Spleen (tissue), 11 donors: ENCODE measurements around the gene AKAP6. TPM values are rescaled to one million over a fixed set of nuclear protein-coding genes. Genes with fewer than 3 reads are reported as not detected.

Experiments
- DNase-seq: peaks from one replicate; pipeline ENCODE4 v3.0.0-alpha.2; 2020
- H3K27ac ChIP-seq, 8 donors: fragments of 200-600 bp; sonication (generic) in 7 of 8; 1 replicate in 4 of 8; 2 replicates in 4 of 8; pipeline versions ENCODE4 v1.5.0 to v1.8.0; 2016 to 2021; ENCODE audit warnings: inconsistent platforms in 4 of 8, mild to moderate bottlenecking in 4 of 8, moderate library complexity in 1 of 8
- H3K27me3 ChIP-seq, 7 donors: fragments of 200-600 bp; sonication (generic) in 6 of 7; replicated peaks in 1 of 7; 1 replicate in 4 of 7; 2 replicates in 3 of 7; pipeline versions ENCODE4 v1.5.0 to v1.8.0; 2016 to 2021; ENCODE audit warnings: inconsistent platforms in 3 of 7, mild to moderate bottlenecking in 1 of 7
- H3K36me3 ChIP-seq, 6 donors: fragments of 200-600 bp; sonication (generic) in 5 of 6; 1 replicate in 4 of 6; 2 replicates in 2 of 6; pipeline versions ENCODE4 v1.5.0 to v1.8.0; 2016 to 2021; ENCODE audit warnings: inconsistent platforms in 2 of 6
- H3K4me1 ChIP-seq, 6 donors: fragments of 200-600 bp; sonication (generic) in 5 of 6; 1 replicate in 3 of 6; 2 replicates in 3 of 6; pipeline versions ENCODE4 v1.5.0 to v1.8.0; 2016 to 2021; ENCODE audit warnings: inconsistent platforms in 3 of 6
- H3K4me3 ChIP-seq, 8 donors: fragments of 200-600 bp; sonication (generic) in 7 of 8; 1 replicate in 4 of 8; 2 replicates in 4 of 8; pipeline versions ENCODE4 v1.5.0 to v1.8.0; 2016 to 2021; ENCODE audit warnings: inconsistent platforms in 4 of 8, mild to moderate bottlenecking in 4 of 8, moderate library complexity in 2 of 8
- H3K9me3 ChIP-seq, 8 donors: fragments of 200-600 bp; sonication (generic) in 7 of 8; 1 replicate in 4 of 8; 2 replicates in 4 of 8; pipeline versions ENCODE4 v1.5.0 to v1.8.0; 2016 to 2021; ENCODE audit warnings: inconsistent platforms in 4 of 8
- POLR2A ChIP-seq, 3 donors: fragments of 450-650 bp; IDR thresholded peaks; one replicate each; pipeline ENCODE4 v1.5.1; 2017; ENCODE audit warnings: antibody characterized with exemption in 3 of 3, mild to moderate bottlenecking in 1 of 3
- POLR2AphosphoS5 ChIP-seq, 3 donors: sonication (generic); formaldehyde crosslinking; IDR thresholded peaks; one replicate each; pipeline ENCODE4 v1.5.1; 2017; ENCODE audit warnings: antibody characterized with exemption in 3 of 3
- WGBS, 5 donors: extraction: QIAGEN DNeasy Blood & Tissue Kit in 3 of 5; methylation state at CpG; one replicate each; pipeline versions ENCODE4 v1.1.5 to v1.1.7; 2013 to 2018; 5-methylcytosine and 5-hydroxymethylcytosine counted together
- intact Hi-C: fragments of 100-400 bp; cut with DNase I; formaldehyde crosslinking; loops from one replicate; pipeline ENCODE4 v1.15.0; 2023; ENCODE audit warnings: low total_unique reads
- polyA plus RNA-seq, 3 donors: library from polyadenylated mRNA; stranded (reverse); fragments of 200-250 nt; gene quantifications; one replicate each; pipeline ENCODE4 v1.2.1, GENCODE V29; 2013
- total RNA-seq, 7 donors: library from RNA; depleted of rRNA in 3 of 7; stranded (reverse); fragments of >200 nt in 3 of 7; fragmentation: NEBNext Ultra II Directional in 4 of 7; extraction: Animal tissue kit (Norgen Biotek cat#: 25700) in 4 of 7; gene quantifications; one replicate each; pipeline versions ENCODE4 v1.1.0 to v1.2.1, GENCODE V29; 2016 to 2021
- TF ChIP-seq, protein P1 (sequence below), 11 experiments: fragments of 200-600 bp in 7 of 11; fragments of 450-650 bp in 4 of 11; sonication (generic) in 4 of 11; IDR thresholded peaks in 8 of 11; conservative IDR thresholded peaks in 3 of 11; 1 replicate in 7 of 11; 2 replicates in 4 of 11; pipeline versions ENCODE4 v1.4.0 to v1.8.0; 2016 to 2021; ENCODE audit warnings: antibody characterized with exemption in 11 of 11, inconsistent platforms in 4 of 11, mild to moderate bottlenecking in 1 of 11
- donor health status: healthy with polysubstance abuse.
- donor health status: DM: no; HTN: no; CAD: no; lungs with moderate emphysema.
- donor health status: DM: no; HTN: no; CAD: no.
- donor health status: Bipolar disorder and iron deficiency.
- donor health status: healthy.
- donor health status: DM: no; HTN: no; CAD: no.
- donor health status: DM: yes; HTN: yes; CAD: no.

Gene AKAP6
- total and polyA plus RNA-seq, 10 donors = 0.20 to 12.1 (median 4.8) TPM

GRCh38 chr14:32625211-32625610 lies 296.1 kb downstream of the AKAP6 start:
- H3K4me1 ChIP-seq = no peaks in the 10 kb centered on the region
- H3K9me3 ChIP-seq = no peaks in the 10 kb centered on the region
- no peaks in the 10 kb centered on the region for H3K36me3 ChIP-seq
- no peak overlapping the region for H3K27ac ChIP-seq
- TF ChIP-seq POLR2A (IDR thresholded peaks at IDR 0.05) (no peak), POLR2AphosphoS5 (IDR thresholded peaks at IDR 0.05) (no peak)
- TF ChIP-seq, protein P1, sequence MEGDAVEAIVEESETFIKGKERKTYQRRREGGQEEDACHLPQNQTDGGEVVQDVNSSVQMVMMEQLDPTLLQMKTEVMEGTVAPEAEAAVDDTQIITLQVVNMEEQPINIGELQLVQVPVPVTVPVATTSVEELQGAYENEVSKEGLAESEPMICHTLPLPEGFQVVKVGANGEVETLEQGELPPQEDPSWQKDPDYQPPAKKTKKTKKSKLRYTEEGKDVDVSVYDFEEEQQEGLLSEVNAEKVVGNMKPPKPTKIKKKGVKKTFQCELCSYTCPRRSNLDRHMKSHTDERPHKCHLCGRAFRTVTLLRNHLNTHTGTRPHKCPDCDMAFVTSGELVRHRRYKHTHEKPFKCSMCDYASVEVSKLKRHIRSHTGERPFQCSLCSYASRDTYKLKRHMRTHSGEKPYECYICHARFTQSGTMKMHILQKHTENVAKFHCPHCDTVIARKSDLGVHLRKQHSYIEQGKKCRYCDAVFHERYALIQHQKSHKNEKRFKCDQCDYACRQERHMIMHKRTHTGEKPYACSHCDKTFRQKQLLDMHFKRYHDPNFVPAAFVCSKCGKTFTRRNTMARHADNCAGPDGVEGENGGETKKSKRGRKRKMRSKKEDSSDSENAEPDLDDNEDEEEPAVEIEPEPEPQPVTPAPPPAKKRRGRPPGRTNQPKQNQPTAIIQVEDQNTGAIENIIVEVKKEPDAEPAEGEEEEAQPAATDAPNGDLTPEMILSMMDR (IDR thresholded peaks at IDR 0.05 in 8 of 11, conservative IDR thresholded peaks at IDR 0.05 in 3 of 11) = no peak
- no peaks in the 10 kb centered on the region for H3K27me3 ChIP-seq
- DNase-seq = no peak
- intact Hi-C loops = no loop called here
- H3K4me3 ChIP-seq = no peak overlapping the region
- 83 to 92% (median 90%) methylated on average over 1 of the region's 1 CpG for WGBS, 5 donors

- WGBS, 5 donors = 90 to 94% (median 91%) methylated on average over 4 of the region's 4 CpGs
- no peak for DNase-seq
- Histone ChIP-seq H3K4me1 (no peaks in the 10 kb centered on the region), H3K9me3 (no peaks in the 10 kb centered on the region), H3K27me3 (no peaks in the 10 kb centered on the region), H3K36me3 (no peaks in the 10 kb centered on the region), H3K4me3 (no peak overlapping the region), H3K27ac (no peak overlapping the region)
- intact Hi-C loops = no loop called here
- TF ChIP-seq POLR2AphosphoS5 (IDR thresholded peaks at IDR 0.05) = no peak
Measured at GRCh38 chr14:32627545-32628298, 298.6 kb downstream of the AKAP6 start.

DNA sequence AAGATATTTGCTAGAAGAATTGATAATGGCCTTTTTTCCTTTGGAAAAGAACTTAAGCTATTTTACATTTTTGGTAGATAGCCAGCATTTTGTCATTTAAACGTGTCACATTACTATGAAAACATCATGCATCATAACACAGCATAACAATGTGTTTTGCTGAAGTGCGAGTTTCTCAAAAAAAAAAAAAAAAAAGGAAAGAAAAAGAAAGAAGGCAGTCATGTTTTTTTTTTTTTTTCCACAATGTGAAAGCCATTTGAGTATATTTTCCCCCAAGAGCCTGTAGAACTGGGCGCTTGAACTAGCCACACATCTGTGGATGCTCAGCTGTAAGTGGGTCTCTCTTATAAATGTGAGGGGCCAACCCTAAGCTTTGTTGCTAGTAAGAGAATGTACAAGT lies 300.1 kb downstream of the AKAP6 start:
- TF ChIP-seq, protein P1 (IDR thresholded peaks at IDR 0.05 in 8 of 11, conservative IDR thresholded peaks at IDR 0.05 in 3 of 11) = no peak
- TF ChIP-seq POLR2A (IDR thresholded peaks at IDR 0.05) = no peak
- no peak for TF ChIP-seq POLR2AphosphoS5 (IDR thresholded peaks at IDR 0.05)
- Histone ChIP-seq H3K27me3 (no peaks in the 10 kb centered on the region), H3K9me3 (no peaks in the 10 kb centered on the region), H3K4me1 (no peaks in the 10 kb centered on the region), H3K4me3 (no peak overlapping the region), H3K27ac (no peak overlapping the region), H3K36me3 (no peaks in the 10 kb centered on the region)
- intact Hi-C loops = no loop called here
- no peak for DNase-seq
- WGBS, 5 donors = 72 to 85% (median 81%) methylated on average over 3 of the region's 3 CpGs

- TF ChIP-seq POLR2A (IDR thresholded peaks at IDR 0.05) (no peak), POLR2AphosphoS5 (IDR thresholded peaks at IDR 0.05) (no peak)
- TF ChIP-seq, protein P1 (IDR thresholded peaks at IDR 0.05 in 8 of 11, conservative IDR thresholded peaks at IDR 0.05 in 3 of 11) = no peak
- H3K27me3 ChIP-seq = no peaks in the 10 kb centered on the region
- no peaks in the 10 kb centered on the region for H3K4me1 ChIP-seq
- no peak overlapping the region for H3K4me3 ChIP-seq
- H3K36me3 ChIP-seq = no peaks in the 10 kb centered on the region
- no peak overlapping the region for H3K27ac ChIP-seq
- H3K9me3 ChIP-seq = no peaks in the 10 kb centered on the region
- DNase-seq = no peak
- intact Hi-C loops = no loop called here
Measured at GRCh38 chr14:32630701-32631100, 301.6 kb downstream of the AKAP6 start.
